Heart right ventricle (tissue), 16 donors: Measurements from ENCODE around the gene TP63. TPM values are rescaled to one million over a fixed set of nuclear protein-coding genes. Genes with fewer than 3 reads are reported as not detected.

Experiments
- ATAC-seq, 8 donors: fragments of 200-7000 bp; cut with Tn5 transposase; one replicate each; pipeline ENCODE4 v1.9.1; 2020; ENCODE audit warnings: mild to moderate bottlenecking in 8 of 8, moderate library complexity in 8 of 8, moderate number of reproducible peaks in 1 of 8
- DNase-seq, 2 donors: peaks; one replicate each; pipeline ENCODE4 v3.0.0-alpha.2; 2020
- H3K27ac ChIP-seq, 10 donors: fragments of 200-600 bp; sonication (generic) in 2 of 10; one replicate each; pipeline versions ENCODE4 v1.5.0 to v1.8.0; 2020 to 2022; ENCODE audit warnings: mild to moderate bottlenecking in 3 of 10
- H3K27me3 ChIP-seq, 7 donors: fragments of 200-600 bp; one replicate each; pipeline ENCODE4 v1.8.0; 2021 to 2022; ENCODE audit warnings: mild to moderate bottlenecking in 2 of 7
- H3K36me3 ChIP-seq, 9 donors: fragments of 200-600 bp; sonication (generic) in 1 of 9; one replicate each; pipeline versions ENCODE4 v1.5.0 to v1.8.0; 2020 to 2022; ENCODE audit warnings: mild to moderate bottlenecking in 2 of 9
- H3K4me1 ChIP-seq, 9 donors: fragments of 200-600 bp; sonication (generic) in 1 of 9; one replicate each; pipeline versions ENCODE4 v1.5.0 to v1.8.0; 2020 to 2022; ENCODE audit warnings: mild to moderate bottlenecking in 4 of 9
- H3K4me3 ChIP-seq, 10 donors: fragments of 200-600 bp; sonication (generic) in 2 of 10; one replicate each; pipeline versions ENCODE4 v1.5.0 to v1.8.0; 2020 to 2022; ENCODE audit warnings: mild to moderate bottlenecking in 7 of 10, moderate library complexity in 2 of 10
- H3K9me3 ChIP-seq, 11 donors: fragments of 200-600 bp in 10 of 11; sonication (generic) in 2 of 11; one replicate each; pipeline versions ENCODE4 v1.5.0 to v1.8.0; 2013 to 2022; ENCODE audit warnings: mild to moderate bottlenecking in 2 of 11, control low read depth in 1 of 11, moderate library complexity in 1 of 11
- WGBS, 2 donors: extraction: QIAGEN DNeasy Blood & Tissue Kit; methylation state at CpG; one replicate each; pipeline ENCODE4 v1.1.7; 2013; ENCODE audit warnings: inconsistent platforms in 1 of 2; 5-methylcytosine and 5-hydroxymethylcytosine counted together
- intact Hi-C, 10 donors: fragments of 100-400 bp; cut with DNase I; formaldehyde crosslinking; loops; one replicate each; pipeline versions ENCODE4 v1.11.1 to v1.14.2; 2022
- polyA plus RNA-seq, 2 donors: library from polyadenylated mRNA; stranded (reverse); fragments of 200-250 nt; gene quantifications; one replicate each; pipeline ENCODE4 v1.2.3, GENCODE V29; 2013
- total RNA-seq, 10 donors: library from RNA; stranded (reverse); fragmentation: NEBNext Ultra II Directional in 3 of 10; extraction: Animal tissue kit (Norgen Biotek cat#: 25700) in 3 of 10; gene quantifications; one replicate each; pipeline versions ENCODE4 v1.2.1 to v1.2.4, GENCODE V29; 2021 to 2023
- TF ChIP-seq, protein P1 (sequence below), 9 donors: fragments of 200-600 bp; sonication (generic) in 2 of 9; IDR thresholded peaks; one replicate each; pipeline versions ENCODE4 v1.5.0 to v1.8.0; 2021 to 2022; ENCODE audit warnings: antibody characterized with exemption in 9 of 9, mild to moderate bottlenecking in 5 of 9, moderate library complexity in 1 of 9
- donor health status: Arrhythmogenic right ventricular cardiomyopathy.
- donor health status: ischemic (EF 13 %, LVEDD 7.1; RV severe dilation, severe dysfunction).
- donor health status: healthy with polysubstance abuse.
- donor health status: DM: no; HTN: yes; CAD: no.
- donor health status: DM: no; HTN: no; CAD: no.
- donor health status: ischemic (EF 25% LVEDD 6.9; RV normal size, moderate dysfunction).
- donor health status: ischemic (EF 25% LVEDD 5.7; RV mildly dilated, moderate dysfunction).
- donor health status: healthy.
- donor health status: DM: yes; HTN: yes; CAD: no.
- donor health status: Ischemic cardiomyopathy.
- donor health status: ischemic (EF 35%, LVEDD 5.7; RV mildly dilated, moderate dysfunction).
- donor health status: nonischemic (EF 11% LVEDD 7.7; RV severe dilation, severe dysfunction).
- donor health status: DM: yes; HTN: yes; CAD: no.
- donor health status: PGD.
- donor health status: ischemic (EF 29% LVEDD 5.4; RV normal size, mild dysfunction).
- donor health status: nonischemic (EF 23%, LVEDD 6.1; RV moderate dilation, normal function).

TP63 gene
- total and polyA plus RNA-seq, 12 donors: 0.07 to 1.5 (median 0.49) TPM

DNA sequence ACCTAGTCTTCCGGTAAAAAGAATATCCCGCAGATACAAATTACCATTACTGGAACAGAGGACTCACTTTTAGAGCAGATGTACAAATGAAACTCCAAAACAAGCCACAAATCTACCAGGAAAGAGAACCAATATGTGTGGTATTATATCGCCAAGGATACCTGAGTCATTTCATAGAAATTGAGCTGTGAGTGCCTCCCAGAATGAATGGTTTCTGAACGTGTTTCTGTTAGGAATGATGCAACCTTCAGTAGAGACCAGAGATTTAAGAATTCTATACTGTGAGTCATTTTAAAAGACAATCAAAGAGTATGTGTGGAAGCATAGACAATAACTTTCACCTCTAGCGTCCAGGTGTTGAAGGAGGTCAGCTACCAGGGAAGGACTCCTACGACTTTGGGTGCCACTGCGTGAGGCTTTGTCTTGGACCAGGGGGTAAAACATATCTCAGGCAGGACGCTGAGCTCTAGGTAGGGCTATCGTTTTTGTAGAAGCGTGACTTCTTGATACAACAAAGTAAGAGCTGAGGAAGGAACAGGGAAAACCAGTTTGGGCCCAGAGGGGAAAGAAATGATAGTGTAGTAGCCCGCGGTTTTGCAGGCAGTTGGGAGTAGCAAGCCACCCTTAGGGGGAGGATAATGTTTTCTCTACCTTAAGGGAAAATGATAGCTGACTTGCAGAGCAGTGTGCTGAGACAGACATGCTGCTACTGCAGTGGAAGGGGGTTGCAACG lies 210.4 kb downstream of the TP63 start:
- Histone ChIP-seq H3K27ac (no peak overlapping the region), H3K36me3 (no peaks in the 10 kb centered on the region)
- intact Hi-C loops: no loop called here

DNA sequence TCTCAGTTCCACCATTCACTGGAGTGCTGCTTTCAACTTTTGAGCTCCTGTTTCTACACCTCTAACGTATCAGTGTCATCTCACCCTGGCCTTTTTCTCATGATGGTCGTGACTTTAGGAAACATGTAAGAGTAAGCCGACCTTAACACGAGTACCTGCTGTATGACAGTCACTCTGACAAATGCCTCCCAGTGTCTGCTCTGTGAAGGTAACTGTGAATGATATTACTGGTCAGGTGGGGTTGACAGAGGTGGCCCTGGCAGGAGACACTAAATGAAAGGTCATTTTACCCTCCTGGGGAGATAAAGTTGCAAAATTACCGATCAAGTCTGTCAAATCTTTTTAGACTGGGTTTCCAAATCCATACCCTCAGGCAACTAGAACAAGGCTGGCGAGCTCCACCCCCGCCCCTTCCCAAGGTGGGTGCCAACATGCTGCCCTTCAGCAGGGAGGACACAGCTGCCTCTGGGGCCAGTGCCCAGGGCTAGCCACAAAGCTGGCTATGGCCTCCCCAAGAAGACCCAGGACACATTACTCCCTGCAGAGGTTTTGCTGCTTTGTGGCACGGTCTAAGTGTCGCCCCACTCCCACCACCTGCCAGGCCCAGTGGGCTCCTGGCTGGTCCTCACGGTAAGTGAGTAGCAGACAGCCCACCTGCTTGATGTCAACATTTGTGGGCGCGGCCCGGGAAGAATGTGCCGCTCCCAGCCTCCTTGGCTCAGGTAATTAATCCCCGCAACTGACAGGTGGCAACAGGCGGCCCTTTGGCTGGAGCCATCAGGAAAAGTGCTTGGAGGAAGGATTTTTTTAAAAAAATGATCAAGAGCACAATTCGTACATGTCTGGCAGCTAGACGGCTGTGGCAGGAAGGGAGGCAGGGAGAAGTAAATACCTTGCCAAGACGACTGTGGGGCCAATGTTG lies 211.8 kb downstream of the TP63 start:
- intact Hi-C loops: no loop called here
- Histone ChIP-seq H3K36me3 (no peaks in the 10 kb centered on the region), H3K9me3 (no peaks in the 10 kb centered on the region), H3K27me3 (no peaks in the 10 kb centered on the region), H3K27ac (no peak overlapping the region), H3K4me3 (no peak overlapping the region), H3K4me1 (peaks cover 0 to 6% (median 0%) of the 10 kb centered on the region in 9 donors)
- no peak for ATAC-seq
- WGBS, 2 donors: 83 to 87% methylated on average over 19 of the region's 19 CpGs
- no peak for DNase-seq
- TF ChIP-seq, protein P1, sequence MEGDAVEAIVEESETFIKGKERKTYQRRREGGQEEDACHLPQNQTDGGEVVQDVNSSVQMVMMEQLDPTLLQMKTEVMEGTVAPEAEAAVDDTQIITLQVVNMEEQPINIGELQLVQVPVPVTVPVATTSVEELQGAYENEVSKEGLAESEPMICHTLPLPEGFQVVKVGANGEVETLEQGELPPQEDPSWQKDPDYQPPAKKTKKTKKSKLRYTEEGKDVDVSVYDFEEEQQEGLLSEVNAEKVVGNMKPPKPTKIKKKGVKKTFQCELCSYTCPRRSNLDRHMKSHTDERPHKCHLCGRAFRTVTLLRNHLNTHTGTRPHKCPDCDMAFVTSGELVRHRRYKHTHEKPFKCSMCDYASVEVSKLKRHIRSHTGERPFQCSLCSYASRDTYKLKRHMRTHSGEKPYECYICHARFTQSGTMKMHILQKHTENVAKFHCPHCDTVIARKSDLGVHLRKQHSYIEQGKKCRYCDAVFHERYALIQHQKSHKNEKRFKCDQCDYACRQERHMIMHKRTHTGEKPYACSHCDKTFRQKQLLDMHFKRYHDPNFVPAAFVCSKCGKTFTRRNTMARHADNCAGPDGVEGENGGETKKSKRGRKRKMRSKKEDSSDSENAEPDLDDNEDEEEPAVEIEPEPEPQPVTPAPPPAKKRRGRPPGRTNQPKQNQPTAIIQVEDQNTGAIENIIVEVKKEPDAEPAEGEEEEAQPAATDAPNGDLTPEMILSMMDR (IDR thresholded peaks at IDR 0.05): no peak

More for the DNA sequence above, 210.4 kb downstream of the TP63 start:
- no peaks in the 10 kb centered on the region for H3K9me3 ChIP-seq
- 85 to 87% methylated on average over 13 of the region's 13 CpGs for WGBS, 2 donors
- H3K4me3 ChIP-seq: no peak overlapping the region
- no peaks in the 10 kb centered on the region for H3K27me3 ChIP-seq
- H3K4me1 ChIP-seq: peaks cover 0 to 6% (median 0%) of the 10 kb centered on the region in 9 donors
- DNase-seq: no peak
- no peak for ATAC-seq
- TF ChIP-seq, protein P1 (IDR thresholded peaks at IDR 0.05): no peak

DNA sequence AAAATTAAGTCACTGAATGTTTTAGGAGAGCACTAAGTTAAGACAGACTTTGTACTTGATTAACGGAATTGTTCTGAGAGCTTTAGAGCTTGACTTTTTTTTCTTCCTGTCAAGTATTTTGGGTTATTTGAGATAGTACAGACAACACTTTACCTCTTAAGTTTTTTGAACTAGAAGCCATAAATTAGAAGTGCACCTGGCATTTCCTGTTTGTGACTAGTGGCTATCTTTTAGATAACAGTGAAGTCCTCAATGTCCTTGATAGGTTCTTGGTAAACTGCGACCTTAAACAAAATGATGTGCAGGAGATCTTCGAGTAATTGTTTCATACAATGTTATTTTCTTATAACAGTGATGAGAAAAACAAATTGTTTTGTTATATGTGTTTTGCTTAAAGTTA lies 213.9 kb downstream of the TP63 start:
- Histone ChIP-seq H3K27ac (no peak overlapping the region), H3K9me3 (no peaks in the 10 kb centered on the region), H3K27me3 (no peaks in the 10 kb centered on the region), H3K4me1 (peaks cover 0 to 6% (median 0%) of the 10 kb centered on the region in 9 donors), H3K4me3 (no peak overlapping the region), H3K36me3 (no peaks in the 10 kb centered on the region)
- ATAC-seq (no peak), DNase-seq (no peak)
- 44 to 56% methylated on average over 3 of the region's 3 CpGs for WGBS, 2 donors
- TF ChIP-seq, protein P1 (IDR thresholded peaks at IDR 0.05): no peak
- intact Hi-C loops: no loop called here

DNA sequence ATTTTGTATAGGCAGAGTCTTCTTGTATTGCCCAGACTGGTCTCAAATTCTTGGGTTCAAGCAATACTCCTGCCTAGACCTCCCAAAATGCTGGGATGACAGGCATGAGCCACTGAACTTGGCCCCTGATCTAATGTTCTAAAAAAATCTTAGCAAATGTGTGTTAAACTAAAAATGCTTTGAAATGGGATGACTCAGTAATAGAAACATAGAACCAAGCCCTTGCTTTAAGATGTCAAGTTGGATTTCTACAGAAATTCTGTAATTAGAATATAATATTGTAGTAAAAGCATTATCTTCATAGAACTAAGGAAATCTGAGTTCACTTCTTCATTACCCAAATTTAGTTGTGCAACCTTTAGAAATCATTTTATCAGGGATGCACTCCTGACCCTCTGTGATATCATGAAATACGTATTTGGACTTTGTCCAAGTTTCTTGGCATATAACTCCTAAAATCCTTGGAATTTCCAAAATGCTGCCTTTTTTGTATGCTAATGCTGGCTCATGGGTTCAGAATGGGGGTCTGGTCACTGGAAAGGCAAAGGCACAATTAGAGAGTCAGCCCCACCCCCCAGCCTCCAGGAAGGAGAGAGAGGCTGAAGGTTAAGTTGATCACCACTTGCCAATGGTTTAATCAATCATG lies 217.3 kb downstream of the TP63 start:
- intact Hi-C loops: no loop called here
- DNase-seq: no peak
- TF ChIP-seq, protein P1 (IDR thresholded peaks at IDR 0.05): no peak
- Histone ChIP-seq H3K4me1 (peaks cover 0 to 6% (median 0%) of the 10 kb centered on the region in 9 donors), H3K36me3 (no peaks in the 10 kb centered on the region), H3K4me3 (no peak overlapping the region), H3K9me3 (no peaks in the 10 kb centered on the region), H3K27me3 (no peaks in the 10 kb centered on the region), H3K27ac (no peak overlapping the region)
- 64 to 70% methylated on average over 1 of the region's 1 CpG for WGBS, 2 donors
- ATAC-seq: no peak
